ENCODE results near the gene PSMB7.

The PSMB7 gene

DNA sequence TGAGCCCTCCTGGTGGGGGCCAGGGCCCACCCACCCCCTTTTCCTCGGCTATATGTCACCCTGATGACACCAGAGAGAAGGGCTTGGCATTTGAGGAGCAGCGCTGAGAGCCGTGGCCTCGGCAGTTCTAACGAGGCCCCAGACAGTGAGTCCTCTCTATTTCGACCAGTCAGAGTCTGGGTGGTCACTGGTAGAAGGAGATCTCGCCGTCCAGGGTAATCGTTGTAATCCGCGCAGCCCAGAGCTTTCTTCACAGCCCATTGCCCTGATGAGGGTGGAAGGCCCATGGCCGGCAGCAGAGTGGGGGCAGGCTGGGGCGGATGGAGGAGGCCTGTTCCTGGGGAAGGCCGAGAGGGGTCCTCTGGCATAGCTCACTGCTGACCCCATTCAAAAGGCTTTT lies 70.2 kb downstream of the PSMB7 start:
- DNase-seq (ENCODE audit: low read depth) = no peak

DNA sequence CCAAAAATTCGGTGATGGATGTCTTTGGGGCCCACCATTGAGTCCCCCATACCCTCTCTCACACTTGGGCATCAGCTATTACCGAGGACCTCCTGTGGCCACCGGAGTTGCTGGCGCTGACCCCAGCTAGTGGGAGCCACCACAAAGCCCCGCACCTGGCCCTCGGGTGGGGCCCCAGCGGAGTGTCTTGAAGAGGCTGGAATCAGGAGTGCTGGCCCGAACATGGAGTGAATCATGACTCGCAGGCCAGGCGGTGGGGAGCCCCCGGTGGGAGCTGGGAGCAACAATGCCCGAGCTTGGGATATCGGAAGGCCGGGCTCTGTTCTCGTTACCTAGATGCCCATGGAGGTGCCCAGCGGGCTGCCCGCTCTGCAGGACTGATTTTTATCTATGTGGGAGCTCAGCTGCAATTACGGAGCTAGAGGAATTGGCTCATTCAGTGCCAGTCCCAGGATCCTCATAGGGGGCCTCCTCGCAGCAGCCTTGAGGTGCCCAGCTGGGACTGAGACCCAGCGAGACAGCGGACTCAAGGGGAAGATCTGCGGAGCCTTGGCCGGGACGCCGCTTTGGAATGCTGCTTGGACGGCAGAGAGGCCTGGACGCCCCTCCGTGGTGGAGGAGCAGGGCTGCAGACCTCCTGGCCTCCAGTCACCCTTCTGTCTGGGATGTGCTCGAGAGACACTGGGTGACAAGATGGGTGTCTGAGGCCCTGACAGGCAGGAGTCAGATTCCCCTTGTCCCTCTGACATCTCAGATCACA lies 70.8 kb downstream of the PSMB7 start:
- no peak for DNase-seq (ENCODE audit: low read depth)

DNA sequence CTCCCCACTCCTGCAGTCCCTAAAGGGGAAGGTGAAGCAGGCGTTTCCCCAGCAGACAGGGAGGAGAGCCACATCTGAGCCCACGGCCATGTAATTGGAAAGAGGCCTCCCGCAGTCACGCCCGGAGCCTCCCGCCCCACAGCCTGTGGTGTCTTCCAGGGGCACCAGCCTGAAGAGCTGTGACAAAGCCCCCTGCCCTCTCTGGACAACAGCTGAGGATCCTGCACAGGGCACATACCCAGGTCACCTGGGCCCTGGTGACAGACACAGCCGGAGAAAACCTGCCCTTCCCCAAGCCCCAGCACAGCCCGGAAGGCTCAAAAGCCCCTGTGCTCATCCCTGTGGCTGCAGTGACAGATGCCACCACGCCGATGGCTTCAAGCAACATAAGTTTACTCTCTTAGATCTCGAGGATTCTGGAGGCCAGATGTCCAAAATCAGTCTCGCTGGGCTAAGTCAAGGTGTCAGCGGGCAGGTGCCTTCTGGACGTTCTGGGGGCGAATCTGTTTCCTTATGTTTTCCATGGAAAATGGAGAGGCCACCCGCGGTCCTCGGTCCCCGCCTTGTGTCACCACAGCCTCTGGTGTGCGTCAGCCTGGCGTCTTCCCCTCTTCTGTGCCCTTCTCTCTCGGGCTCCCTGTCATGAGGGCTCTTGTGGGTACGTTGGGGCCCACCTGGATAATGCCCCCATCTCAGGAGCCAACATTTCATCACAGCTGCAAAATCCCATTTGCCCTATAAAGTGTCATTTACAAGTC lies 71.5 kb downstream of the PSMB7 start:
- no peak for DNase-seq (ENCODE audit: low read depth)

DNA sequence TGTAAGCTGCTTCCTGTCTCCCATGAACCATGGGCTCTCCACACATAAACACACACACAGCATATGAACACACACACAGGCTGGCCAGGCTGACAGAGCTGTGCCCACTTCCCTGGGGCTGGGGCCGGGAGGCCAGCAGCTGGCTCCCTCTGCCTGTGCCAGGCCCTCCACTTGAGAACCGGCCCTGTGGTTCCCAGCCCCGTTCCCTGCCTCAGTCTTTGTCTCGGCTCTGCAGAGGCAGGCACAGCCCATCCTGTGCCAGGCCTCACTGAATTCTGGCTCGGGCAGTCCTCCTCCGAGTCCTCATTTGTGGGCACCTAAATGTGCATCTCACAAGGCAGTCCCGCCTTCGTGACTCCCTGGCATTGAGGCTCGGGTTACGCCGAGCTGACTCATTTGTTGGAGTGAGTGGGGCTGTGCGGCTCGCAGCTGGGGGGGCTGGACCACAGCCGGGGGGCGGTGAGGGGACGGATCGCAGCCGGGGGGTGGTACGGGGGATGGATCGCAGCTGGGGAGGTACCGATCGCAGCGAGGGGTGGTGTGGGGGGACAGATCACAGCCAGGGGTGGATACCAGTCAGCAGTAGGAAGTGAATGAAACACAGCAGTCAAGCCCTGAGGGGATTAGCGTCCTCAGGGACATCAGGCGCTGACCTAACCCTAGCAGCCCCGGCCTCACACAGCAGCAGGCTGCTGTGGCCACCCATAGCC lies 72.3 kb downstream of the PSMB7 start:
- DNase-seq (ENCODE audit: low read depth) = peak; percentile 61

DNA sequence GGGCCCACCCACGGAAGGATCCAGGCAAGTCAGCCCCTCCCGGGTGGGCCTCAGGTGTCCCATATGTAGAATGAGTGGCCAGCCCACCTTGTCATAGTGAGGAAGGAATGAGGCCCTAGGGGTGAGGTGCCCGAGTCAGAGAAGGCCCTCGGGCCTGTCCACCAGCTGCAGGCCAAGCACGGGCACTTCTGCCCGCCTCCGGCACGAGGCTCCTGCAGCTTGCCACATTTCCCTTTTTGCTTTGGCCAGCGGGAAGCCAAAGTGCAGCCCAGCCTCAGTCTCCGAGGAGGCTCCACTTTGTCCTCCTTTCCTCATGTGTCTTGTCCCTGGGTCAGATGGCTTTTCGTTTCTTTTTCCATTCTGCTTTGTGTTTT lies 72.9 kb downstream of the PSMB7 start:
- no peak for DNase-seq (ENCODE audit: low read depth)

DNA sequence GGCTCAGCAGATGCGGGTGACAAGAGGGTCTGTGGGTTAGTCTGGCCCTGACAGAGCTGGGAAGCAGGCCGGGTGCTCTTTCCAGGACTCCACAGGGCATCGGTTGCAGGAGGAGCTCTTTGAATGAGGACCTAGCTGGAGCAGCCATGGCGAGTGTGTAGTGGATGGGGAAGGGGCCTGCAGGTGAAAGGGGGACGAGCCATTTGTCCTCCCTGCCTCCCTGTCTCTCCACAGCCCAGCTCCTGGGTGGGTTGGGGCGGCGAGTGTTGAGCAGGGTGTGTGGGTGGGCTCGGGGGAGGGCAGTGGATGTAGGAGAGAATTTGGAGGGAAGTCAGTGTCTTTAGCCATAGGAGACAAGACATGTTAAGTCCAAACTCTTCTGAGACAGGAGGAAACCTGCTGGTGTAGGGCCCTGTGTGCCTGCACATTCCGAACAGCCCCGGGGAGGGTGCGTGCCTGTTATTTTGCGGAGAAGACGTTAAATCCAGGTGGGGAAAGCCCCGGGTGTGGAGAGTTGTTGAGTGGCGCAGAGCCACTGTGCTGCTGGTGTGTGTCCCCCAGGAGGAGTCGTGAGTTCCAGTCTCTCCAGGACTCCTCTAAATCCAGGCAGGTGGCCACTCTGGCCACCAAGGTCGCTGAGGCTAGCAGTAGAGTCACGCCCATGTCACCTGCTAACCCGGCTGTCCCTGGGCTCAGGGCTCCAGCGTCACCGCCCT lies 73.6 kb downstream of the PSMB7 start:
- DNase-seq (ENCODE audit: low read depth) = no peak

DNA sequence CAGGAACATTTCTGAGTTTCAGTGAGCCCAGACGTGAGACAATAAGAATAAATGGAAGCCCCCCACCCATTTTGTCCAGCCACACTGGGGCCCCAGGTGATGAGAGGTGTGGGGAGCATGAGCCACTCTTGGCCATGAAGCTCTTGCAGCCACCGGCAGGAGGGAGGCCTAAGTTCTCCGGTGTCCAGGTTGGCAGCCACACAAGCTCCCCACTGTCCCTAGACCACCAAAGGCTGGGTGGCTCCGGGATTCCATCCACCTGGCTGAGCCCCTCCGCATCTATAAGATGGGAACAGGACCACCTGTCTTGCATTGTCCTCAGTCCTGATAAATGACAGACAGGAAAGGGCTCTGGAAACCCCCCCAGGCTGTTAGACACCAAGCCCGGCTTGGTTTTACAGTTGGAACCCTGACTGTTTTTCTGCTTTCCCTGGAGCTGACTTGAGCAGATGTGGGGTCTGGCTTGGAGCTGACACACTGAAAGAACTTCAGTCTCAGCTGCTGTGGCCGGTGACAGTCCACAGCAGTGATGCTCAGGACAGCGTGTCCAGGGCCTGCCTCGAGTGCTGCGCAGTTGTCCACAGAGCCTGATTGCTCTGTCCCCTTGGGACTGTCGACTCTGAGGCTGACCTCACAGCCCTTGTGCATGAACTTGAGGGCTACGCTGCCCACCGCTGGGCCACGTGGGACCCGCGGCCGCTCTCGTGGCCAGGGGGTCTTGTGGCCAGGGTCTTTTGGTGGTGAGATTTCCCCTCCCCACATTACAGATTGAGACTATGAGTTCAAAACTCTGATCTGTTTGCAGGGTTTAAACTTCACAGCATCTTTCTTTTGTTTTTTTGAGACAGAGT lies 74.8 kb downstream of the PSMB7 start:
- DNase-seq (ENCODE audit: low read depth) = no peak

DNA sequence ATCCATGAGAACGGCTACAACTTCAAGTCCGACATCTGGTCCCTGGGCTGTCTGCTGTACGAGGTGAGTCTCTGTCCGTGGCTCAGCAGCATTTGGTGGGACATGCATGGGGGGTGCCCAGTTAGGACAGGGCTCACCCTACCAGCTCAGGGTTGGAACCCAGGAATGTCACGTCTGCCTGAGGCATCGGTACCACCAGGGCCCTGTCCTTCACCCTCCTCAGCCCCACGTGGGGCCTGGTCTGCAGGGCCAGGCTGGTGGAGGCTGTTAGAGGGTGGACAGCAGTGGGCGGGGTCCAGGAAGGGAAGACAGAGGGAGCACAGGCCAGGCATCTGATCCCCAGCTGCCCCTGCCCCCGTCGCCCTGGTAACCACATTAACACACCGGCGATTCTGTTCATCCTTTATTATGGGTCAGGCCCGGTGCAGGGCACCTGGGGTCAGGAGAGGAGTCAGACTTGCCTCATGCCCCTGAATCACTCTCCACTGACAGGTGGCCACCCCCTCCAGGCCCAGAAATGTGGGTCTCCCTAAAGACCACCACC lies 75.6 kb downstream of the PSMB7 start:
- no peak for DNase-seq (ENCODE audit: low read depth)

- no peak for DNase-seq (ENCODE audit: low read depth)
These were observed 77.7 kb downstream of the PSMB7 start for GRCh38 chr9:124337562-124337961.

DNA sequence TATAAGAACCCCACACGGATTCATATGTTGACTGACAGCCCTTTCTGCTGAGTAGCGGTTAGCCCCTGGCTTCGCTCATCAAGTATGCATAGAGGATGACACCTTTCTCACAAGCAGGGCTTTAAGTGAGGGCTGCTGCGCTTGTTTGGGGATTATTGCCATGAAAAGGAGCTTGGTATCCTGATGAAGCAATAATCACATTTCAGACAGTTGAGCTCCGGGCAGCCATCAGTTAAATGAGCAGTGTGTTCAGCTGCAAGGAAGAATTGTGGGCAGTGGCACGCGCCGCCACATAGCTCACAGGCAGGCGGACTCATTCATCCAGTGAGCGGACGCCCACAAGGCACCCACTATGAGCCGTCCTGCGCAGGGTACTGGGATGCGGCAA lies 79.9 kb downstream of the PSMB7 start:
- no peak for DNase-seq (ENCODE audit: low read depth)

GRCh38 chr9:124334568-124335319 lies 80.5 kb downstream of the PSMB7 start:
- DNase-seq (ENCODE audit: low read depth) = no peak

DNA sequence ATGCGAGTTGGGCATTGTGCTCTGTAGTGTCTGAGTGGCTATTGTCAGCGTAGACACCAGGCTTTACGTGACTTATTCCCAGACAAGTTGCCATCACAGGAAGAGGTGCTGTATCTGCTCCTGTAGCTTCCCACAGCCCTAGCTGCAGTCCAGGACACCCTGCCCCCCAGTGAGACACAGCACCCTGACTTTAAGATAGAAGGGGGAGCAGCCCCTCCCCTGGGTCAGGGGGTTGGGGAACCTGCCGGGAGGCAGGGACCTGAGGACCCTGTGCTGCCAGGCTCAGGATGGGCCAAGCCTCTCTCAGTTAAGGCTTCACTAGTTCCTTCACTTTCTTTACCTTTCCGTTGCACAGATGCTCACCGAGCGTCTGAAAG lies 82.1 kb downstream of the PSMB7 start:
- no peak for DNase-seq (ENCODE audit: low read depth)

DNA sequence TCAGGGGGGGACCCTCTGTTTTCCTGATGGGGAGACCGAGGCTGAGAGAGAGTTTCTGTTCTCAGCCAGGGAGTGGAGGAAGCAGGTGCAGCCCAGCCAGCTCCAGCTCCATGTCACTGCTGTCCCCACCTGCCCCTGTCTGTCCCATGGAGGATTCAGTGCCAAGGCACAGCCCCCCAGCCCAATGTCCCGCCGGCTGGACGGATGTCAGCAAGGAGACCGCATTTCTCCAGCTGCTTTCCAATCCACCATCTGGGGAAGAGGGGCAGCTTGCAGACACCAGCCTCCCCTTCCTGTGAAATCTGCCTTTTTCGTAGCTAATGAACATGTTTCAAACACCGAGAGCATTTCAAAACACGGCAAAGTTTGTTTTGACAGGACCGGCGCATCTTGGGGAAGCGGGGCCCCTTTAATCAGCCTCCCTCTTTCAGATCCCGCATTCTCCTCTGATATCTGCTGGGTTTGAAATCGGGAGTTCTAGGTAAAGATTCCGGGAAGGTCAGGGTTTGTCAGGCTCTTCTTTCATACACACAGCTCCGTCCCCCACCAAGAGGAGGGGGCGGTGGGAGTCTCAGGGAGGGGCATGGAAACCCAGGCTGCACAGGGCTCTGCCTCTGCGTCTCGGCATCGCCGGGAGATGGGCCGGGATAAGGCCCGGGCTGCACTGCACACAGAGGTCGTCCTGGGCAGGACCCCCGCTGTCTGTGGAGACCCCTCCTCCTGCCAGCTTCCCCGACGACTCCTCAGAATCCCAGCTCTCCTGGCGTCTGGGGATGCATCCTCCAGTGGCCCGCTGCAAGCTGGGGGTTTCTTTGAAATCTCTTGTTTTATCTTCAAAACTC lies 82.7 kb downstream of the PSMB7 start:
- no peak for DNase-seq (ENCODE audit: low read depth)

DNA sequence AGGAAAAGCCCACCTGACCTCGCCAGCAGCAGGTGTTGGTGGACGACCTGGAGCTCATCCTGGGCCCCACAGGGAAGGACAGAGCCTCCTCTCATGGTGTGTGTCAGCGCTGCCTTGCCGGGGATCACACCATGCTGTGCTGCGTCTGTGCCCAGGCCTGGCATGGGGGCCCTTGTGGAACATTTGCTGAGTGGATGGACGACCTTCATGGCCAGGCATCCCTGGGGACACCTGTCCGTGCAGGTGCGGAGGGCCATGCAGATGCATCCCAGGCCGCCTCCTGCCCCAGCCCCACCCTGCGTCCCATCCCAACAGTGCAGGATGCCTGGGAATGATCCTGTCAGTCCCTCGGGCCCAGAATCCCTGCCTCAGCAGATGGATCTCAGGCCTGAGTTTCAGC lies 83.7 kb downstream of the PSMB7 start:
- DNase-seq (ENCODE audit: low read depth) = no peak

GRCh38 chr9:124330011-124330697 lies 85.1 kb downstream of the PSMB7 start:
- no peak for DNase-seq (ENCODE audit: low read depth)

- no peak for DNase-seq (ENCODE audit: low read depth)
These were observed 85.9 kb downstream of the PSMB7 start for GRCh38 chr9:124329206-124329792.

DNA sequence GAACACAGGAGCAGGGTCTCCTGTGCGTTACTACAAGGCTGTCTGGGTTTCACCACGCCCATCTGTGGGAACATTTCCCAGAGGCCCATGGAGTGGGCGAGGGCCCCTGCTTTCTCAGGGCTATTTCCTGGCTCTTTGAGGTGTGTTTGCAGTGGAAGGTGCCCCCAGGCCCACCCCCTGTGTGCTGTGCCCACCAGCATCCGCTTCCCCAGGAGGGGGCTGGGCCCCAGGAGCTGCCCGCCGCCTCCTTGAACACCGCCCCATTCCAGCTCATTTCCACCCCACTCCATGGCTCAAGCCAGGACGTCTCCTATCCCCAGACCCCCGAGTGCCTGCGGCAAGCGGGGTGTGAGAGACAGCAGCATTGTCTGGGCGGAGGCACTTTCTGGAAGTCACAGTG lies 87.0 kb downstream of the PSMB7 start:
- no peak for DNase-seq (ENCODE audit: low read depth)

DNA sequence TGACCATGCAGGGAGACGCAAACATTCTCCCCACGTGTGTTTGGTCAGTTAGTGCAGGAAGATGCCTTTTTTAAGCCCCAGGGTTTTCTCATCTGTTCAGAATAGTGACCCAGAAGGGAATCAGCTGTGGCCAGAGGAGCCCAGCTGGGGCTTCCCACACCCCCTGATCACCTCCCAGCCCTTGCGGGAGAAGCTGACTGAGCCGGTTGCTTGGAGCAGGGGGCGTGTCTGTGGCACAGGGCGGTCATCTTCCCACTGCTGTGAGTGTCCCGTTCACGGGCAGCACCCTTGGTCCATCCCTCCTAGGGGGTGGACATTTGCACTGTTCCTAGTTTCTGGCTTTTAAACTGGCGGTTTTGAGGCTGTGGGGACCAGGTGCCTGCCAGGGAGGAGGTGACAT lies 87.8 kb downstream of the PSMB7 start:
- no peak for DNase-seq (ENCODE audit: low read depth)

DNA sequence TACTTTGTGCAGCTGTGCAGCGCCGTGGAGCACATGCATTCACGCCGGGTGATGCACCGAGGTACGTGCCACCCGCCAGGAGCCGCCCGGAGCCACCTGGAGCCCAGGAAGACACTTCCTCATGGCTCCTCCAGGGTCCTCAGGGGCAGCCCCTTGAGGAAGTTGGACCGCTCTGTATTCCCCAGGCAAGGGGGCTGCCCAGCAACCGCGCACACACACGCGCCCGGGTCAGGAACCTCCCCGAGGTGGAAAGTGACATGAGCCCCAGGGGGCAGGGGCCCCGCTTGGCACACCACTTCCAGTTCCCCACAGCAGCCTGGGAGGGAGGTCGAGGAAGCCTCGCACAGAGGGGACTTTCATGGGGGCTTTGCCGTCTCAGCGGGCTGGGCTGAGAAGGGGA lies 88.9 kb downstream of the PSMB7 start:
- DNase-seq (ENCODE audit: low read depth) = no peak
